ENCODE measurements around the gene CCDC172. TPM values are rescaled to one million over a fixed set of nuclear protein-coding genes. Genes with fewer than 3 reads are reported as not detected.

CCDC172 gene
- total RNA-seq, 4 donors from 2014 or later = not detected

DNA sequence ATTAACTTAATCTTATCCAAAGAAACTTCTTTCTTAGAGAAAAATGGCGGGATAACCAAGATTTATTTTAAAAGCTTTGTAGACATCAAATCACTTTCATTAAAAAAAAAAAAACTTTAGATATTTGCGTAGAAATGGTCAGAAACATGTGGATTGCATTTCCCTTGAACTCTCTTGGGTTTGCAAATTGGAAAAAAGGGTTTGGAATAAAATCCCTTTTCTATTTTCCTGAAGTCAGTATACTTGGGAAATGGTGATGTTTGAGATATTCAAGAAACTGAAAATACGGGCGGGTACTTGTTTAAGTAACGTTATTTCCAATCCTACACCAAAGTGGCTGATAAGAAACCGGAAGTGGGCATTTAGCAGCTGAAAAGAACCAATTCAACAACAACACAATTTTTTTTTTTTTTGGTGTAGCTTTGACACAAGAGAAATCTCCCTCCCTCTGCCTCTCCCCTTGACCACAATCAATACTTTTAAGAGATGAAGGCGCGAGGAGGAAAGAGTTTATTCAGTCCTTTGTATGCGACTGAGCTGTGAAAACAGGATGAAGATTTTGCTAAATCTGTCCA, 37.5 kb upstream of the CCDC172 start:
- no peak overlapping the region for H3K27ac ChIP-seq
- TF ChIP-seq, protein P1, sequence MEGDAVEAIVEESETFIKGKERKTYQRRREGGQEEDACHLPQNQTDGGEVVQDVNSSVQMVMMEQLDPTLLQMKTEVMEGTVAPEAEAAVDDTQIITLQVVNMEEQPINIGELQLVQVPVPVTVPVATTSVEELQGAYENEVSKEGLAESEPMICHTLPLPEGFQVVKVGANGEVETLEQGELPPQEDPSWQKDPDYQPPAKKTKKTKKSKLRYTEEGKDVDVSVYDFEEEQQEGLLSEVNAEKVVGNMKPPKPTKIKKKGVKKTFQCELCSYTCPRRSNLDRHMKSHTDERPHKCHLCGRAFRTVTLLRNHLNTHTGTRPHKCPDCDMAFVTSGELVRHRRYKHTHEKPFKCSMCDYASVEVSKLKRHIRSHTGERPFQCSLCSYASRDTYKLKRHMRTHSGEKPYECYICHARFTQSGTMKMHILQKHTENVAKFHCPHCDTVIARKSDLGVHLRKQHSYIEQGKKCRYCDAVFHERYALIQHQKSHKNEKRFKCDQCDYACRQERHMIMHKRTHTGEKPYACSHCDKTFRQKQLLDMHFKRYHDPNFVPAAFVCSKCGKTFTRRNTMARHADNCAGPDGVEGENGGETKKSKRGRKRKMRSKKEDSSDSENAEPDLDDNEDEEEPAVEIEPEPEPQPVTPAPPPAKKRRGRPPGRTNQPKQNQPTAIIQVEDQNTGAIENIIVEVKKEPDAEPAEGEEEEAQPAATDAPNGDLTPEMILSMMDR (IDR thresholded peaks at IDR 0.05) = no peak
- no peak for TF ChIP-seq POLR2A (IDR thresholded peaks at IDR 0.05)
- intact Hi-C loops (cut with DNase I) = loop anchor here (10.0 kb wide), 1 partner anchor 492 kb away; no protein-coding TSS in a partner anchor
- H3K9me3 ChIP-seq = no peaks in the 10 kb centered on the region
- H3K4me1 ChIP-seq = no peaks in the 10 kb centered on the region
- no peaks in the 10 kb centered on the region for H3K36me3 ChIP-seq
- no peak overlapping the region for H3K4me3 ChIP-seq
- H3K27me3 ChIP-seq = no peaks in the 10 kb centered on the region
- no peak for DNase-seq
- WGBS, 2 donors = 60 to 71% methylated on average over 9 of the region's 9 CpGs

DNA sequence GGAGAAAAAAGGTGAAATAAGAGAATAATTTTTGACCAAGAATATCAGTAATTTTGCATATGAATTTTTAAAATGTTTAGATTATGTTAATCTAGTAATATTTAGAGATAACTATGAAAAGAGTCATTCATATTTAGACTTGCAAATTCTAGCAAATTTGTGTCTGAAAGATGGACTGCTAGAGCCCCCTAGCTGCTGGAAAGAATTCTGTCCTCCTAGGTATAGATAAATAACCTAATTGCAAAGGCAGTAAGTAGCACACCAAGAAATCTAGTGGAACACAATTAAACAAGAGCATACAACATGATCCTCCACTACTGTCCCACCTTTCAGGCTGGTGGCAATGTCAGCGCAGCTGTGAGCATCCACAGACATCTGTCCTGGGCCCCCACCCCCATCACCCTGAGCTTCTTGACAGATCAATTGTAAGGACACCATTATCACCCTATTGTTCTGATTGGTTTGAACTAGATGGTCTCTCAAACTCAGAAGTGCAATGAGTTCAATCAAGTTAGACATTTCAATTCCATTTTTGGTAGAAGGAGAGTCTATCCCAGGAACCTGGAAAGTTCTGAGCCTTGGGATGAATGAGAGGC, 36.2 kb upstream of the CCDC172 start:
- Histone ChIP-seq H3K4me3 (no peak overlapping the region), H3K36me3 (no peaks in the 10 kb centered on the region), H3K27me3 (no peaks in the 10 kb centered on the region), H3K9me3 (no peaks in the 10 kb centered on the region), H3K27ac (no peak overlapping the region), H3K4me1 (no peaks in the 10 kb centered on the region)
- DNase-seq = no peak
- TF ChIP-seq POLR2A (IDR thresholded peaks at IDR 0.05) = no peak
- TF ChIP-seq, protein P1 (IDR thresholded peaks at IDR 0.05) = peak; percentile 21 to 65 (median 52)
- 14 to 36% methylated on average over 1 of the region's 1 CpG for WGBS, 2 donors
- intact Hi-C loops (cut with DNase I) = loop anchor here (10.0 kb wide), 1 partner anchor 493 kb away; no protein-coding TSS in a partner anchor

DNA sequence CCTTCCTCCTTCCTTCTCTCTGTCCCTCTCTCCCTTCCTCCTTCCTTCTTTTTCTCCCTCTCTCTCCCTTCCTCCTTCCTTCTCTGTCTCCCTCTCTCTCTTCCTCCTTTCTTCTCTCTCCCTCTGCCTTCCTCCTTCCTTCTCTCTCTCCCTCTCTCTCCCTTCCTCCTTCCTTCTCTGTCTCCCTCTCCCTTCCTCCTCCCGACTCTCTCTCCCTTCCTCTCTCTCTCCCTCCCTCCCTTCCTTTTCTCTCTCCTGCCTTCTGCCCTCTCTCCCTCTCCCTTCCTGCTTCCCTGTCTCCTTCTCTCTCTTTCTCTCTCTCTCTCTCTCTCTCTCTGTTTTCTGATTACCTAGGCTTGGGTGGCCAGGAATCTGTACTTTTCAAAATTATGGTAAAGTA, 34.6 kb upstream of the CCDC172 start:
- intact Hi-C loops (cut with DNase I) = loop anchor here (10.0 kb wide), 1 partner anchor 495 kb away; no protein-coding TSS in a partner anchor
- TF ChIP-seq POLR2A (IDR thresholded peaks at IDR 0.05) = no peak
- TF ChIP-seq, protein P1 (IDR thresholded peaks at IDR 0.05) = no peak
- Histone ChIP-seq H3K4me3 (no peak overlapping the region), H3K36me3 (no peaks in the 10 kb centered on the region), H3K9me3 (no peaks in the 10 kb centered on the region), H3K27ac (no peak overlapping the region), H3K27me3 (no peaks in the 10 kb centered on the region), H3K4me1 (no peaks in the 10 kb centered on the region)
- no peak for DNase-seq
- WGBS, 2 donors = 25% methylated on average over 1 of the region's 1 CpG

DNA sequence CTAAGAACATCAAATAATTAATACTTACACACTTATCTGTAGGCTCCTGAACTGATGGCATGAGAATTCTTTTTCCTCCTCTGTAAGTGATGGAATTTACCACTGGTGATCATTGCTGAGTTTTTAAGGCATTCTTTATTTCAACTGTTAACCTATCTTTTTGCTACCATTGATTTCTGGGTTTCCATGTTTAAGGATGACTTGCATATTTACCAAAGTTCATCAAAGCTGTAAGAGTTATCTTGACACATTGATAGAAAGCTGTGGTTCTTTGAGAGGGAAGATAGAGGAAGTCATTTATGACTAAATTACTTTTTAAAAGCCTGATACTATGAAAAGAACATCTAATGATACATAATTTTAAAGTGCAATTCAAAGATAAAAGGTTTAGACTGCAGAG, 31.8 kb upstream of the CCDC172 start:
- intact Hi-C loops (cut with DNase I) = no loop called here
- H3K27me3 ChIP-seq = no peaks in the 10 kb centered on the region
- H3K4me1 ChIP-seq = no peaks in the 10 kb centered on the region
- no peak overlapping the region for H3K27ac ChIP-seq
- no peaks in the 10 kb centered on the region for H3K9me3 ChIP-seq
- no peak for DNase-seq
- H3K36me3 ChIP-seq = no peaks in the 10 kb centered on the region
- no peak for TF ChIP-seq POLR2A (IDR thresholded peaks at IDR 0.05)
- TF ChIP-seq, protein P1 (IDR thresholded peaks at IDR 0.05) = no peak
- H3K4me3 ChIP-seq = no peak overlapping the region

DNA sequence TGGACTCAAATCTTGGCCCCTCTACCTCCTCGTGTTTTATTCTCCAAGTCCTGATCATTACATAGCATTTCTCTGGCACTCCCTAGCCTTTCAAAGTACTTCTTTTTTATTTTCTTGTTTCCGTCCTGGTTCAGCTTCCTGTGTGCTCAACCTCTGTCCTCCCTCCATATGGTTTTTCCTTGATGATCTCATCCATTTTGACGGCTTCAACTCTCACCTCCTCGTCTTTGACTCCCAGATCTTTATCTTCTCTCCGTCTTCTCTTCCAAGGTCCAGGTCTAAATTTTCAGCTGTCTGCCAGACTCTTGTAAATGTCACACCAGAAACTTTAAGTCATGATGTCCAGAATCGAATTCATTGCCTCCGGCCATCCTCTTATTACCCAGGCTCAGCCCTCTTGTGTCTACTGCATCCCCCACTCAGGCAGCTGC, 27.9 kb upstream of the CCDC172 start:
- Histone ChIP-seq H3K27me3 (no peaks in the 10 kb centered on the region), H3K9me3 (no peaks in the 10 kb centered on the region), H3K4me3 (no peak overlapping the region), H3K27ac (no peak overlapping the region), H3K36me3 (no peaks in the 10 kb centered on the region), H3K4me1 (no peaks in the 10 kb centered on the region)
- TF ChIP-seq, protein P1 (IDR thresholded peaks at IDR 0.05) = no peak
- TF ChIP-seq POLR2A (IDR thresholded peaks at IDR 0.05) = no peak
- intact Hi-C loops (cut with DNase I) = no loop called here
- WGBS, 2 donors = 62 to 72% methylated on average over 7 of the region's 7 CpGs
- no peak for DNase-seq

All from esophagus squamous epithelium (tissue), 5 donors.